HG02759 (cell line): ENCODE measurements around the gene GIPC2.
"Not testable (repeated sequence)": the region's sequence is repeated elsewhere in the genome, so short reads cannot be mapped to it uniquely, and the experiment has no call there.

Source experiments
- ATAC-seq: cut with Tn5 transposase; IDR thresholded peaks from one replicate; pipeline ENCODE4 v1.9.1; 2021; ENCODE audit warnings: mild to moderate bottlenecking, moderate library complexity; ENCODE audit not compliant: unreplicated experiment

The GIPC2 gene, protein sequence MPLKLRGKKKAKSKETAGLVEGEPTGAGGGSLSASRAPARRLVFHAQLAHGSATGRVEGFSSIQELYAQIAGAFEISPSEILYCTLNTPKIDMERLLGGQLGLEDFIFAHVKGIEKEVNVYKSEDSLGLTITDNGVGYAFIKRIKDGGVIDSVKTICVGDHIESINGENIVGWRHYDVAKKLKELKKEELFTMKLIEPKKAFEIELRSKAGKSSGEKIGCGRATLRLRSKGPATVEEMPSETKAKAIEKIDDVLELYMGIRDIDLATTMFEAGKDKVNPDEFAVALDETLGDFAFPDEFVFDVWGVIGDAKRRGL

DNA sequence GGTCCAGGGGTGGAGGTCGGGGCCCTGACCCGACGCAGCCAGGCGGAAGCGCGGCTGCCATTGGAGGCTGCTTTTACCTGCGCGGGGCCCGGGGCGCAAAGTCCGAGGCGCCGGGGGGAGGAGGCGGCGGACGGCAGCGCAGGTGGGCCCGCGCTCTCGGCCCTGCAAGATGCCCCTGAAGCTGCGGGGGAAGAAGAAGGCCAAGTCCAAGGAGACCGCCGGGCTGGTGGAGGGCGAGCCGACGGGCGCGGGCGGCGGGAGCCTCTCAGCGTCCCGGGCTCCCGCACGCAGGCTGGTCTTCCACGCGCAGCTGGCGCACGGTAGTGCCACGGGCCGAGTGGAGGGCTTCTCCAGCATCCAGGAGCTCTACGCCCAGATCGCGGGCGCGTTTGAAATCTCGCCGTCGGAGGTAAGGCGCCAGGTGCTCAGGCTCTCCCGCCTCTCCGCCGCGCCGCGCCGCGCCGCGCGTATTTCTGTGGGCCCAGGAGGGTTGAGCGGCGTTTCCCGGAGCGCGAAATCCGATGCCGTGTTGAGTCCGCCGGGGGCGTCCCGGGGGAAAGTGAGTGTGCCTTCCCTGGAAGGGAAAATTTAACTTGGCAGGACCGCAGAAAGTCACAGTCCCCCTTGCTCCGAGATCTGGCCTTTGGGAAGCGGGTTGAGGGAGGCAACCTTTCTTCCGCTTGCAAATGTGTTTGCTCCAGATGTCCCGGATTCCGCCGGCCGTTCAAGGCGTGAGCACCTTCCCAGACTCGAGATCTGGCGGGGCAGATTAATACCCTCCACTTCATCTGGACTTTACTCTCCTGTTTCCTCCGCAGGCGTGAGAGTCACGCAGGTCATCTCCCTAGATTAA, at the start of gene GIPC2:
Gene GIPC2, plus strand, starts transcription at position 41 of the 853 bp plus-strand sequence. Its CDS starts 129 bp downstream, at position 170.
- peak; percentile 55 for ATAC-seq

DNA sequence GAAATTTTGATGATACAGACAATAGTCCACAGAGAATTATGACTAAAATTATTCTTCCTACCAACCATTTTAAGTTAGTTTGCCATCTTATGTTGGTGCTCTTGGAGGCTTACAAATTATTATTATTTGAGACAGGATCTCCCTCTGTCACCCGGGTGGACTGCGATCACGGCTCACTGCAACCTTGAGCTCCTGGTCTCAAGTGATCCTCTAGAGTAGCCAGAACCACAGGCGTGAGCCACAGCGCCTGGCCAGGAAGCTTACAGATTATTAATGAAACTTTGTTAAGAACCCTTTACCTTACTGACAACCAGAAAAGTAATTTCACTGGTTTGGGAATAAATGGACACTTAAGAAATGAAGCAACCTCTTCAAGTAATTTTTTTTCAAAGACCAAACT, 49.0 kb upstream of the GIPC2 start:
- ATAC-seq, result no peak

DNA sequence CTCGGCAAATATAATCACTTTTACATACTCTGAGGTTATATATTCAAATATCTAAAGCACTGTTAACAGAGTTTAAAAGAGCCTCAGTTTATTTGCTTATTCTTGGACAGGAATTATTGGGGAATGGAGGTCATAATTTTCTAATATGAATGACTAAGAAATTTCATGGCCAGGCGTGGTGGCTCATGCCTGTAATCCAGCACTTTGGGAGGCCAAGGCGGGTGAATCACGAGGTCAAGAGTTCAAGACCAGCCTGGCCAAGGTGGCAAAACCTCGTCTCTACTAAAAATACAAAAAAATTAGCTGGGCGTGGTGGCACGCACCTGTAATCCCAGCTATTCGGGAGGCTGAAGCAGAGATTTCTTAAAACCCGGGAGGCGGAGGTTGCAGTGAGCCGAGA, 45.2 kb upstream of the GIPC2 start:
- ATAC-seq, result not testable (repeated sequence)

DNA sequence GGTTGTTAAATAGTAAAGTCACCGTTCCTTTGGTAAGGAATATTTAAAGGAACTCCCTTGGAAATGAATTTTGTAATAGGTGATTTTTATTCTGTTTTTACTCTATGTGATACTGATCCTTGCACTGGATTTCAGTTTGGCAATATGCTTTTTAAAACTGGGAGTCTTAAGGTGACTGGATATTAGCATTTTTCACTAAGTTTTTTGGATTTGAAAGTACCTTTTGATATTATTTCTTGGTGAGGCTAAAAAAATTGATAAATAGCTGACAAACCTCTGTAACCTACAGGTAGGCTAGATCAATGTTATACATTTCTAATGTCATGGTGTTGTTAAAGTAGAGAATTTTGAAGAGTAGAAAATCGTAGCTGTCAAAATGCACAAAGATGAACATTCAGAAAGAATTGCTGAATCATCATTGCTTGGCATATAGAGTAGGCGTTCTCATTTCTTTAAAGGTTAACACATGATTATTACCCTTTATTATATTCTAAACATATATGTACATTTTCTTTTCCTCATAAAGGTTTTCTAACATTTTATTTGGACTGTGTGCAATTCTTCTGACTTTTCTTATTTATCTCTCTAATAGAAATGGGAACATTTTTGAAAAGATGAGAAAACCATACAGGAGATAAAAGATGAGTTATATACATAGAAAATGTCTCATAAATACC, 42.6 kb upstream of the GIPC2 start:
- ATAC-seq, result no peak

DNA sequence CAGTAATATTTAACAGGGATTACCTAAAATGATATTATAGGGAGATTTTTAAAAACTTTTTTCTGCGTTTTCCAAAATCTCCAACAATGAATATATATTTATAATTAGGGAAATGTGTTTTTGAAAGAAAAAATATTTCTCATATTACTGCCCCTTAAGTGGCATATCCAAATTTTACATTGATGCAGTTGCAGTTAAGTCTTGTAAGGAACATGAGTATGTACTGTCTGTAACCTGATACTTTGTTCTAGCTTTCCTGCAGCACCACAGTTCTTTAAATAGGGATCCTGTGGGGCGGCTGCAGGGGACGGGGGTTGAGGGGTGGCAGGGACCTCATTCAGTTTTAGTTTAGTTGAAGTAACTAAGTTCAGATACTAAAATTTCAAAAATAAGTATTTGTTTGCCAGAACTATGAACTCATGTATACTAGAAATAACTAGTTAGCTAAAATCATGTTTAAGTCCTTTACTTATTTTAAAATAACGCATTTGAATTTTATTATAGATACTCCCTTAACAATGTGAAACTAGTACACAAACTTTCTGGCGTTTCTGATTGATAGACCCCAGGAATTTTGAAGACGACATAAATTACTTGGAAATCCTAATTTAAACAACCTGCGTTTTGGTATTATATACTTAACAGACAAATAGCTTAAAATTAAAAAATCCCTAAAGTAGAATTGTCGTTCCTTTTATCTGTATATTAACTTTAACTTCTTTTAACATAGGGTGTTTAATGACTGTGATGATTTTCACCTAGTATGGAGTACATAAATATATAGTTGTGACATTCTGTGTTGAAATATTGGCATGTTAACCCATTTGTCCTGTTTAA, 41.7 kb upstream of the GIPC2 start:
- ATAC-seq, result peak; percentile 57

DNA sequence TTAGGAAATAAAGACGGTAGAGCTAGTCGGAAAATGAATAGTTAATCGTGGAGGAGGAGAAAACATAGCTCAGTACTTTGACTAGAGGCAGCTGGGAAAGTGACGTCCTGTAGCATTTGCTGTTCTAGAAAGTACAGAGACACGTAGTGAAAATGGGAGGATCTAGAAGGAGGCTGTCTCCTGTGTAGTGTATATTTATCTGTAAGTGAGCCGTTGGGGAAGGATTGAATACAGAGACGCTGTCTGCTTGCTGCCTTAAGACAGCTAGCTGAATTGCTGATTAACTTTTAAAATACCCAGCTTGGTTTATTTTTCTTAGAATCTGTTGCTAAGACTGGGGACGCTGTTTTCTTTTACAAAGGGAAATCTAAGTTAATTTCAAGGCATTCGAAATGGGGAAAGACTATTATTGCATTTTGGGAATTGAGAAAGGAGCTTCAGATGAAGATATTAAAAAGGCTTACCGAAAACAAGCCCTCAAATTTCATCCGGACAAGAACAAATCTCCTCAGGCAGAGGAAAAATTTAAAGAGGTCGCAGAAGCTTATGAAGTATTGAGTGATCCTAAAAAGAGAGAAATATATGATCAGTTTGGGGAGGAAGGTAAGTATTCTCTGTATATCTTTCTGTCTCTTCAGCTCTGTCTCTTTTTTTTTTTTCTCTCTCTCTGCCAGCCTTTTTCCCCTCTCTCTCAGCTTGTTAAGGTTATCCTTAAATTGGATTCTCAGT, 40.9 kb upstream of the GIPC2 start, which contains the start of gene DNAJB4:
Gene DNAJB4, plus strand, starts transcription at position 221 of the 729 bp plus-strand sequence. Its CDS starts 172 bp downstream, at position 393.
- ATAC-seq, result peak; percentile 99

DNA sequence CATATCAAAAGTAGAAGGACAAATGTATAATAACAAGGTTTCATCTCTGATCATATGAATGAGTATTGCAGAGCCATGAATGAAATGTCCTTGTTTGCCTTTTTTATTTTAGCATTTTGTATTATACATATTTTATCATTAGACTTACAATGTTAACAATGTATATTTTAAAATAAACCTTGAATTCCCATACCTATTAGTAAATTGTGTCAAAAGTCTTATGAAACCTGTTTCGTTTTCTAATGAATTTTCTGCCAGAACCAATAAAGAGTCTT, 40.4 kb upstream of the GIPC2 start:
- ATAC-seq, result no peak

DNA sequence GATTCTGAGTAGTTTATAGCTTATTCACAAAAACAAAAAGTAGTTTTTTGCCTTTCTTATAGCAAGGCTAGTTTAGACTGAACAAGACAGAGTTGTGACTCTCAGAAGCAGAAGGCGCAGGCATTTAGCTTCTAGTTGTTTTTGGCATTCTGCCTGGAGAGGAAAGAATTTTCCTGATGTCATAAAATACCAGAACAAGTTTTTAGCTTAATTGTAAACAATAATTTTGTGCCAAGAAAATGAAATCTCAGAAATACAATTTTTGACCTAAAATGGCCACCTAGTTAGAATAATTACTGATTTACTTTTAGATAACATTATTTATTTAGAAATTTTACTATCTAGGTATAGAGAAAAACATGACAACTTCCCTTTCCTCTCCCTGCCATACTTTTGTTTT, 40.0 kb upstream of the GIPC2 start:
- ATAC-seq, result no peak

DNA sequence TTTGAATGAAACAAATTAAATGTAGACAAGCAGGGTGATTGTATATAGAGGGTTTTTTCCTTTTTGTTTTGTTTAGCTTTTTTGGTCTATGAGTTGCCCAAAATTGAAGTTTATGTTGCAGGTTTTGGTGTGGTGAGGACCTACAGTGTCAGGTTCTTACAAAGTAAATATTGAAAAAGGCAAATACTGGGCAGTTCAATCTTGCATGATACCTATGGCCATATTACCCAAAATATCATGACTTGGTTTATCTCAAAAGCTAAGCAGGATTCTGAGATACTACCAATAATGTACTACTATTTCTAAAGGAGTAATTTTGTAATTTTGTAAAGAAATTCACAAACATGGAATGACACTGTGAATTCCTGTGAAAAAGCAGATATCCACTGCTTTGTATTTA, 39.2 kb upstream of the GIPC2 start:
- ATAC-seq, result no peak

DNA sequence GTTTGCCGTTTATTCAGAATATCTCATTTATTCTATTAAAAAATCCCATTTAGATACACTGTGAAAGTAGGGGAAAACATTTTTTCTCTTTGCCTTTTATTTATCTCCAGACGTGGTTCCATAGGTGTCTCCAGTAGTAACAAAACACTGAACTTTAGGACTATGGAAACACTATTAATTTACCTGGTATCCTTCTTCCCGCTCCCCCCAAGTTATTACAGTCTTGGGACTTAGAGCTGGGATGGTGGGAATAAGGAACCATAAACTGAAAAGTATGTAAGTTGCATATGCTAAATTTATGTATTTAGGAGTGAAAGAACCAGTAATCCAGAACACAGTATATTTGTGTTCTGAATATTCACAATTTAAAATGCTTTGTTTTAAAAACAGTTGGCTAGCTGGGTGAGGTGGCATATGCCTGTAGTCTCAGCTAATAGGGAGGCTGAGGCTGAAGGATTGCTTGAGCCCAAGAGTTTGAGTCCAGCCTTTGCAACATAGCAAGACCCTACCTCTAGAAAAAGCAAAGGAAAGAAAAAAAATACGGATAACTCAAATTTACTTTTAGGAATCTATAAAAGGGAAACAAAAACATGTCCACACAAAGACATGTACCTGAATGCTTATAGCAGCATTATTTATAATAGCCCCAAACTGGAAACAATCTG, 38.0 kb upstream of the GIPC2 start:
- no peak for ATAC-seq

DNA sequence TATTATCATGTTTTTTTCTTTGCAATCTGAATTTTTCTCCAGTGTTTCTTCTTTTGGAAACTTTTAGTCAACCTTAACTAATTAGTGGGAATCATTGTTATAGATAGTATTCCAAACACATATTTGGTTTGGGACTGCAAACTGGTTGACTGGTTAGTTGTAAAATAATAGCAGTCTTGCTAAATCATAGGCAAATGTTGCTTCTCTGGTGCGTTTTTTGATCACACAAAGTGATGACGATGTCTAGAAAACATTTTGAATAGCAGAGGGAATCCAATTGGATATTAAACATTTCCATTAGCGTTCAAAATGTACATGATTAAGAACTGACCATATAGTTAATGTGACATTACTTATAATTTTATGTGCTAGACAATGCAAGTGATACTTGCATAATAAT, 36.5 kb upstream of the GIPC2 start:
- ATAC-seq, result no peak

DNA sequence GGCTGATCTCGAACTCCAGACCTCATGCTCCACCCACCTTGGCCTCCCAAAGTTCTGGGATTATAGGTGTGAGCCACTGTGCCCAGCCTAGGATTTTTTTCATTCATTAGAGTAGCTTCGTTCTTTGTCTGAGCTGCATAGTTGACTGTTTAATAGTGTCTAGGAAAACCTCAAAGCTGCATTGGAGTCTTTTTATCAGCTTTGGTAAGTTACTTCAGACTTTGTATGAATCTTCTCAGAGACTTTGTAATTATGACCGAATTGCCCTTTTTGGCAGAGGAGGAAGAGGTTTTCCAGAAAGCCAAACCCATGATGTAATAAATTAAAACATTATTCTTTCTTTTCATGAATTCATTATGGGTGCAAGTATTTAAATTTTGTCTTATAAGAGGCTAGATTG, 35.9 kb upstream of the GIPC2 start:
- ATAC-seq, result no peak

DNA sequence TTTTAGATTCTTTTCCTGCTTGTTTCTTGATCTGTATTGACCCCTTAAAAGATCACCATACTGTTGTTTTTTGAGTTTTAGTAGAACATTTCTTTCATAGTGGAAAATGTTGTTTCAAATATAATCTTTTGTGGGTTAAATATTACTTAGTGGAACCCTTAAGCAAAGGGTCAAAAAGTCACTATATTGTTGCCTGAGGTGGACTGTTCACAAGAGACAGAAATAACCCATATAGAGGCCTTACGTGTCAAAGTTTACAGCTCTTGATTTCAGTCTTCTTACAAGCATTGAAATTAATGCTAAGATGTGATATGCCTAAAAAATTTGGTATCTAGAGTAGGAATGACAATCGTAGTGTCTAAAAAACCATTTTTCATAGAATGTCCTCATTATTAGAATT, 34.7 kb upstream of the GIPC2 start:
- no peak for ATAC-seq

DNA sequence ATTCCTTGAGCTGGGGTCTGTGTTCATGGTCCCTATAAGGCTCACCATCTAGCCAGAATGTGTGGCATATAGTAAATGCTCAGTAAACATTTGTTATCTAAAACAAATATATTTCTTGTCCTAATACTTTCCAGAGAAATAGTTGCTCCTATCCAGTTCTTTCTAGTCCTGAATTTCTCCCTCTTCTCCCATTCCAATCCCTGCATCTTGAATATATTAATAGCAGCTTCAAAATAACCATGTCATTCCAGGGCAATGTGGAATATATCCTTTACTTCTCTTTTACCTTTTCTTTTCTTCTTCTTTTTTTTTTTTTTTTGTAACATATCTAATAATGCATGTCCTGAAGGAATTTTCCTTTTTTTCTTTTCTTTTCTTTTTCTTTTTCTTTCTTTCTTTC, 30.6 kb upstream of the GIPC2 start:
- ATAC-seq, result no peak

DNA sequence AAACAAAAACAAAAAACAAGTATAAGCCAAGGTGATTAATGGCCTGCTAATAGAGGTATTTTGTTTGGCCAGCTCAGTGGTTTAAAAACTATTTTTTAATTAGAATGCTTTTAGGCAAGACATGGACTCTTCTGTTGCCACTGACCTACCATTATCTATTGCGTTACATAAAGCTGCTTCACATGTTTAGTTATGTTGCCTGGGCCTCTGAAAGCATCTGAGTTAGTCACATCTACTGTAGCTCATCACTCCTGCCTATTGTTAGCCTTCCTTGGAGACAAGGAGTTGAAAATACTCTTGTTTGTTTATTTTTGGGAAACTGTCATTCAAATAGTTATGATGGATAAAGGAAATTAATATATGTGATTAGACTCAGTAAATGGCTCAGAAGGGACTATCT, 26.7 kb upstream of the GIPC2 start:
- ATAC-seq, result no peak

DNA sequence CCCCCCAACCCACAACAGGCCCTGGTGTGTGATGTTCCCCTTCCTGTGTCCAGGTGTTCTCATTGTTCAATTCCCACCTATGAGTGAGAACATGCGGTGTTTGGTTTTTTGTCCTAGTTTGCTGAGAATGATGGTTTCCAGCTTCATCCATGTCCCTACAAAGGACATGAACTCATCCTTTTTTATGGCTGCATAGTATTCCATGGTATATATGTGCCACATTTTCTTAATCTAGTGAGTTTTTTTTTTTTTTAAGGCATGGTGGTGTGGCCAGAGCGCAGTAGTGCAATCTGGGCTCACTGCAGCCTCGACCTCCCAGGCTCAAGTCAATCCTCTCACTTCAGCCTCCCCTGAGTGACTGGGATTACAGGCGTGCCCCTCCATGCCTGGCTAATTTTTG, 24.6 kb upstream of the GIPC2 start:
- ATAC-seq, result not testable (repeated sequence)

DNA sequence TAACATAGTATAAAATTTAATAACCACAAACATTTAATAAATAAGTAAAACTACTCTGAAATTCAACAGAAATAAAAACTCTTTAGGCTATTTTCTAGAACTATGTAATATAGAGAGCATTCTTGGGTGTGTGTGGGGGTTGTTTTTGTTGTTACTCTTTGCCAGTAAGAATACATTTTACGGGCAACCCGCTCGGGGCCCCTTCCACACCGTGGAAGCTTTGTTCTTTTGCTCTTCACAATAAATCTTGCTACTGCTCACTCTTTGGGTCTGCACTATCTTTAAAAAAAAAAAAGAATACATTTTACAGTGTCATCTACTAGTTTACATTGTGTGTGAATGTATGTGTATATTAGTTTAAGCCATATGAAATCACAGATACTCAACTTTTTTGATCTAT, 16.0 kb upstream of the GIPC2 start:
- ATAC-seq, result no peak

DNA sequence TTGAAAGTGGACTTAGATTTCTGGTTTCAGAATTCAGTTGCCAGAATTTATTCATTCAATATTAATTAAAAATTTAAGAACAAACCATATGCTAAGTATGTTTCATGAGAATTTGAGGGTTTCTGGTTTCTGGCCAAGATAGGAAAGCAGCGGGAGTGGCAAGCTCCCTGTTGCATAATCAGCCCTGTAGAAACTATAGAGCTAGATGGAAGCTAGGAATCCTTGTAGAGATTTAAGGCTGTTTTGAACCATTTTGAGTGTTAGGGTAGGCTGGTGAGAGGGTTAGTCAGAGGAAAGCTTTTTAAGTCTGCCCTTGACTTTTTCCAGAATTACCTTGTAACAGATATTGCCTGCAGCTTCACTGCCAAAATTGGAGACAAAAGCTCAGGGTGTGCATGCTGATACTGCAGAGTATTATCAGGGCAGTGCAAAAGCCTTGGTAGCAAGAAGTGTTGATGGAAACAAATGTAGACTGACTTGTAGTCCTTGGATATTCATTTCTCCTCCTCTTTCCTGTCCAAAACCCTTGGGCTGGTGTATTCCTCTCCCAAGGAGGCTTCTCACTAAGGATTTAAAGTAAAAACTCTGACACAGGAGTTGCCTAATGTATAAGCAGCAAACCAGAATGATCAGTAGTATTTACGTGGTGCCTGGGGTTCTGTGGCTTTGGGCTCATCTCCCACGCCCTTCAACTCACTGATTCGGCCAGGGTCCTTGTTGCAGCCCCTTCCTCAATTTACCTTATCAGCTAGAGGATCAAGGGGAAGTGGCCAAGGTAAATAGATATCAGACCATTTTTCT, 12.6 kb upstream of the GIPC2 start:
- no peak for ATAC-seq

DNA sequence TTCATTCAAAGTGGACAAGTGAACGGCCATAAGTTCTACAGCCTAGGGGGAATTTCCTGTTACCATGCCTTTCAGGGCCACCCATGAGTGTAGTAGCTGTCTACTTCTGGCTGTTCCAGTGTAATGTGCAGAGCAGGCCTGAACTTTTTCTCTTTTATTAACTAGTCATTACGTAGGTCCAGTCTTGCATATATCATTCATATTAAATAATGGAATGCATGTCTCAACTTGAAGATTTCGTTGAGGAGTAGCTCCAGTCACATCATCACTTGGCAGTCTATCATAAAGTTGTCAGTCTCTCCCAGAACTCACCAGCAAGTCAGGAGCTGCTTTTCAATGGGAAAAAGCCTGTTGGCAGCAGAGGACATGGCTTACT, 12.0 kb upstream of the GIPC2 start:
- ATAC-seq, result no peak
